Keratinocyte (primary cell): ENCODE results near the gene TPRN. TPM values are rescaled to one million over a fixed set of nuclear protein-coding genes. Genes with fewer than 3 reads are reported as not detected.

ENCODE experiments used
- DNase-seq: peaks from one replicate; pipeline ENCODE4 v3.0.0-alpha.2; 2011; ENCODE audit warnings: low read depth, missing footprints, low spot score
- FAIRE-seq: peaks from 2 replicates; lab custom pipeline; 2011; peaks lifted over from hg19 to GRCh38; lab: Jason Lieb, UNC
- H2AFZ ChIP-seq: 2 replicates; pipeline ENCODE4 v1.6.0; 2012; ENCODE audit warnings: low read length, control low read depth, inconsistent platforms; ENCODE audit not compliant: control insufficient read depth
- H3K27ac ChIP-seq: 2 replicates; pipeline ENCODE4 v1.5.1; 2011; ENCODE audit warnings: low read length; ENCODE audit not compliant: control insufficient read depth, insufficient read depth
- H3K27me3 ChIP-seq: 3 replicates; pipeline ENCODE4 v1.6.0; 2011; ENCODE audit warnings: low read length; ENCODE audit not compliant: control insufficient read depth, insufficient read depth; ENCODE audit errors: extremely low read depth
- H3K36me3 ChIP-seq, 2 experiments: 2 replicates in 1 of 2; 3 replicates in 1 of 2; pipeline ENCODE4 v1.5.1; 2011; ENCODE audit warnings: low read length in 2 of 2, mild to moderate bottlenecking in 1 of 2; ENCODE audit not compliant: control insufficient read depth in 2 of 2, insufficient read depth in 2 of 2; ENCODE audit errors: extremely low read depth in 1 of 2
- H3K4me1 ChIP-seq: 3 replicates; pipeline ENCODE4 v1.5.1; 2011; ENCODE audit warnings: low read length; ENCODE audit not compliant: control insufficient read depth, insufficient read depth; ENCODE audit errors: extremely low read depth
- H3K4me2 ChIP-seq: 3 replicates; pipeline ENCODE4 v1.6.0; 2011; ENCODE audit warnings: low read depth, low read length; ENCODE audit not compliant: control insufficient read depth, insufficient read depth; ENCODE audit errors: extremely low read depth
- H3K4me3 ChIP-seq, 3 experiments: fragments of 200-600 bp in 1 of 3; sonication (generic) in 1 of 3; 2 replicates in 2 of 3; 3 replicates in 1 of 3; pipeline ENCODE4 v1.5.1; 2011 to 2016; ENCODE audit warnings: low read length in 3 of 3, mild to moderate bottlenecking in 3 of 3, control low read depth in 2 of 3, inconsistent platforms in 1 of 3, low read depth in 1 of 3, mixed read lengths in 1 of 3, mixed run types in 1 of 3, moderate library complexity in 1 of 3; ENCODE audit not compliant: control insufficient read depth in 2 of 3, insufficient read depth in 2 of 3; ENCODE audit errors: extremely low read depth in 1 of 3
- H3K79me2 ChIP-seq: 2 replicates; pipeline ENCODE4 v1.6.0; 2012; ENCODE audit warnings: low read length; ENCODE audit not compliant: control insufficient read depth, insufficient read depth
- H3K9ac ChIP-seq: 3 replicates; pipeline ENCODE4 v1.6.0; 2011; ENCODE audit warnings: low read length; ENCODE audit not compliant: control insufficient read depth, insufficient read depth; ENCODE audit errors: extremely low read depth
- H3K9me1 ChIP-seq: 3 replicates; pipeline ENCODE4 v1.6.0; 2011; ENCODE audit warnings: low read length; ENCODE audit not compliant: control insufficient read depth, insufficient read depth; ENCODE audit errors: extremely low read depth
- H3K9me3 ChIP-seq: 2 replicates; pipeline ENCODE4 v1.5.1; 2012; ENCODE audit warnings: low read depth, low read length; ENCODE audit not compliant: control insufficient read depth
- H4K20me1 ChIP-seq: 3 replicates; pipeline ENCODE4 v1.6.0; 2011; ENCODE audit warnings: low read length; ENCODE audit not compliant: control insufficient read depth, insufficient read depth; ENCODE audit errors: extremely low read depth
- EZH2 ChIP-seq: IDR thresholded peaks from one replicate; pipeline ENCODE4 v1.6.1; 2012; ENCODE audit warnings: inconsistent platforms, mild to moderate bottlenecking, low read length, moderate library complexity
- dilution Hi-C: fragments of 300-500 bp; cut with MboI; formaldehyde crosslinking; loops from one replicate; pipeline ENCODE4 v1.7.0; 2020; ENCODE audit warnings: low sequenced_read_pairs; ENCODE audit not compliant: extremely low pct_ligation_motif_present
- polyA minus RNA-seq, 3 experiments: library from RNA; depleted of rRNA, polyadenylated mRNA; stranded (reverse); fragments of >200 nt; gene quantifications; 1 replicate in 1 of 3; 2 replicates in 1 of 3; 3 replicates in 1 of 3; pipeline ENCODE4 v1.2.3, GENCODE V29; 2011
- polyA plus RNA-seq, 5 experiments: library from polyadenylated mRNA; depleted of rRNA in 3 of 5; stranded (reverse) in 3 of 5; stranded (forward) in 1 of 5; unstranded in 1 of 5; fragments of >200 nt; gene quantifications; 1 replicate in 1 of 5; 2 replicates in 3 of 5; 3 replicates in 1 of 5; pipeline versions ENCODE4 v1.2.1 to v1.2.3, GENCODE V29; 2011 to 2012; ENCODE audit warnings: missing spikeins in 2 of 5, low read depth in 1 of 5, low replicate concordance in 1 of 5
- TF ChIP-seq, protein P1 (sequence below), 3 experiments: IDR thresholded peaks in 1 of 3; conservative IDR thresholded peaks in 1 of 3; optimal IDR thresholded peaks in 1 of 3; 2 replicates in 2 of 3; 3 replicates in 1 of 3; pipeline versions ENCODE3 to v1.5.1; 2011; ENCODE audit warnings: low read length in 3 of 3, mild to moderate bottlenecking in 3 of 3, moderate library complexity in 2 of 3, control low read depth in 1 of 3, inconsistent platforms in 1 of 3; ENCODE audit not compliant: insufficient read depth in 2 of 3; ENCODE audit errors: extremely low read depth in 1 of 3

Gene TPRN, protein sequence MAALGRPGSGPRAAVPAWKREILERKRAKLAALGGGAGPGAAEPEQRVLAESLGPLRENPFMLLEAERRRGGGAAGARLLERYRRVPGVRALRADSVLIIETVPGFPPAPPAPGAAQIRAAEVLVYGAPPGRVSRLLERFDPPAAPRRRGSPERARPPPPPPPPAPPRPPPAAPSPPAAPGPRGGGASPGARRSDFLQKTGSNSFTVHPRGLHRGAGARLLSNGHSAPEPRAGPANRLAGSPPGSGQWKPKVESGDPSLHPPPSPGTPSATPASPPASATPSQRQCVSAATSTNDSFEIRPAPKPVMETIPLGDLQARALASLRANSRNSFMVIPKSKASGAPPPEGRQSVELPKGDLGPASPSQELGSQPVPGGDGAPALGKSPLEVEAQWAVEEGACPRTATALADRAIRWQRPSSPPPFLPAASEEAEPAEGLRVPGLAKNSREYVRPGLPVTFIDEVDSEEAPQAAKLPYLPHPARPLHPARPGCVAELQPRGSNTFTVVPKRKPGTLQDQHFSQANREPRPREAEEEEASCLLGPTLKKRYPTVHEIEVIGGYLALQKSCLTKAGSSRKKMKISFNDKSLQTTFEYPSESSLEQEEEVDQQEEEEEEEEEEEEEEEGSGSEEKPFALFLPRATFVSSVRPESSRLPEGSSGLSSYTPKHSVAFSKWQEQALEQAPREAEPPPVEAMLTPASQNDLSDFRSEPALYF
- polyA plus RNA-seq (1.1 to 2.2 TPM (median 1.6 TPM) in 3 replicates), polyA minus RNA-seq (1.0 to 2.9 TPM (median 1.4 TPM) in 3 replicates)
- polyA plus RNA-seq (2011; ENCODE audit: low read depth): 0.76 TPM
- polyA plus RNA-seq (2011; cell fraction: cytosol; rRNA removed): 0.91 and 2.2 TPM in 2 replicates
- 1.7 and 2.6 TPM in 2 replicates for polyA plus RNA-seq (2011; cell fraction: nucleus; rRNA removed)
- 3.6 and 6.3 TPM in 2 replicates for polyA plus RNA-seq (2012; ENCODE audit: low replicate concordance)
- 4.2 TPM for polyA minus RNA-seq (2011; cell fraction: cytosol; rRNA and poly(A)+ RNA removed)
- polyA minus RNA-seq (2011; cell fraction: nucleus; rRNA and poly(A)+ RNA removed): 2.1 and 2.2 TPM in 2 replicates

DNA sequence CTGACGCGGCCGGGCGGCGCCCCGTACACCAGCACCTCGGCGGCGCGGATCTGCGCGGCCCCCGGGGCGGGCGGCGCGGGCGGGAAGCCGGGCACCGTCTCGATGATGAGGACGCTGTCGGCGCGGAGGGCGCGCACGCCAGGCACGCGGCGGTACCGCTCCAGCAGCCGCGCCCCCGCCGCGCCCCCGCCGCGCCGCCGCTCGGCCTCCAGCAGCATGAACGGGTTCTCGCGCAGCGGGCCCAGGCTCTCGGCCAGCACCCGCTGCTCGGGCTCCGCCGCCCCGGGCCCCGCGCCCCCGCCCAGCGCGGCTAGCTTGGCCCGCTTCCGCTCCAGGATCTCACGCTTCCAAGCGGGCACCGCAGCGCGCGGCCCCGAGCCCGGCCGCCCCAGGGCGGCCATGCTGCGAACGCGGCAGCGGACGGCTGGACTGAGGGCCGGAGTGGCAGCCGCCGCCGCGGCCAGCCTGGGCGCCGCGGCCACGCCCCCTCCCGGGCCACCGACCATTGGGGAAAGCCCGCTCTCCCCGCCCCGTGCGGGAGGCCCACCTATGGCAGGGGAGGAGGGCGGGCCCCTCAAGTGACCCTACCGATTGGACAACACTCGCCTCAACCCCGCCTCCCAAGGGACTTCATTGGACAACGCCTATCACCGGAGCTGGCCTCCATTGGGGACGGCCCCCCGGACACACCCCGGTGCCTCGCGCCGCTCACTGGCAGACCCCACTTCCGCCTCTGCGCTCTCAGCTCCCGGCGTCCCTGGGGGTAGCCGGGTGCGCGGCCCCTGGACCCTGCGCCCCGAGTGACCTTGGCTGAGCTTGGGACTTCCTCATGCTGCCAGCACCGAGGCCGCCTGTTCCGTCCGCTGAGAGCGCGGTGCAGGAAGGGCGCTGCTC is at the start of gene TPRN:
Gene TPRN (minus strand): TSS at position 431 of the 894 bp plus-strand sequence. CDS start 30 bp downstream, at position 401.
- dilution Hi-C loops: no loop called here
- Histone ChIP-seq H3K79me2 (peaks cover 33% of the 10 kb centered on the region), H3K9me1 (no peaks in the 10 kb centered on the region), H3K36me3 (no peaks in the 10 kb centered on the region), H4K20me1 (peaks cover 5% of the 10 kb centered on the region), H3K27me3 (no peaks in the 10 kb centered on the region), H3K27ac (peak within 1 kb of the TSS; percentile 47), H3K4me3 (peak within 1 kb of the TSS; percentile 64 to 81 (median 71)), H2AFZ (peak within 1 kb of the TSS; percentile 71), H3K4me1 (peaks cover 38% of the 10 kb centered on the region), H3K9me3 (no peaks in the 10 kb centered on the region), H3K9ac (peak within 1 kb of the TSS; percentile 77), H3K4me2 (peak within 1 kb of the TSS; percentile 93)
- FAIRE-seq: peak; percentile 71
- no peak for TF ChIP-seq EZH2
- TF ChIP-seq, protein P1, sequence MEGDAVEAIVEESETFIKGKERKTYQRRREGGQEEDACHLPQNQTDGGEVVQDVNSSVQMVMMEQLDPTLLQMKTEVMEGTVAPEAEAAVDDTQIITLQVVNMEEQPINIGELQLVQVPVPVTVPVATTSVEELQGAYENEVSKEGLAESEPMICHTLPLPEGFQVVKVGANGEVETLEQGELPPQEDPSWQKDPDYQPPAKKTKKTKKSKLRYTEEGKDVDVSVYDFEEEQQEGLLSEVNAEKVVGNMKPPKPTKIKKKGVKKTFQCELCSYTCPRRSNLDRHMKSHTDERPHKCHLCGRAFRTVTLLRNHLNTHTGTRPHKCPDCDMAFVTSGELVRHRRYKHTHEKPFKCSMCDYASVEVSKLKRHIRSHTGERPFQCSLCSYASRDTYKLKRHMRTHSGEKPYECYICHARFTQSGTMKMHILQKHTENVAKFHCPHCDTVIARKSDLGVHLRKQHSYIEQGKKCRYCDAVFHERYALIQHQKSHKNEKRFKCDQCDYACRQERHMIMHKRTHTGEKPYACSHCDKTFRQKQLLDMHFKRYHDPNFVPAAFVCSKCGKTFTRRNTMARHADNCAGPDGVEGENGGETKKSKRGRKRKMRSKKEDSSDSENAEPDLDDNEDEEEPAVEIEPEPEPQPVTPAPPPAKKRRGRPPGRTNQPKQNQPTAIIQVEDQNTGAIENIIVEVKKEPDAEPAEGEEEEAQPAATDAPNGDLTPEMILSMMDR (optimal IDR thresholded peaks at IDR 0.05 in 1 of 3, IDR thresholded peaks at IDR 0.05 in 1 of 3, conservative IDR thresholded peaks at IDR 0.05 in 1 of 3; ENCODE audit: extremely low read depth in 1 of 3, insufficient read depth in 2 of 3, low read length in 3 of 3): no peak
- DNase-seq: peak; percentile 94

DNA sequence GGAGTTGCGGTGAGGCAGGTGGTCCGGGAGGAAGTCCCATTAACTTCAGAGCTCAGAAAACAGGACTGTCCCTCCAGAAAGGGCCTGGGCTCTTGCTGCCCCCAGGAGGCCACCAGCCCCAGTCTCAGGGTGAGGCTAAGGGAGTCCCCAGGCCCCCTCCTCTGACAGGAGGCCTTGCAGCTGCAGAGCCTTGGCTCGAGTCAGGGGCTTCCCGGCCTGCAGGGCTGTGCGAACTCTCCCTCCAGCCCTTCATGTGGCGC is 47.3 kb upstream of the TPRN start:
- TF ChIP-seq EZH2: no peak
- TF ChIP-seq, protein P1 (optimal IDR thresholded peaks at IDR 0.05 in 1 of 3, IDR thresholded peaks at IDR 0.05 in 1 of 3, conservative IDR thresholded peaks at IDR 0.05 in 1 of 3; ENCODE audit: extremely low read depth in 1 of 3, insufficient read depth in 2 of 3, low read length in 3 of 3): no peak
- peaks cover 15% of the 10 kb centered on the region for H4K20me1 ChIP-seq
- FAIRE-seq (no peak), DNase-seq (no peak)
- H3K27ac ChIP-seq: no peak overlapping the region
- dilution Hi-C loops: no loop called here
- H3K36me3 ChIP-seq: peaks cover 3 to 12% of the 10 kb centered on the region in 2 experiments
- H3K4me2 ChIP-seq: no peak overlapping the region
- no peak overlapping the region for H2AFZ ChIP-seq
- H3K79me2 ChIP-seq: peaks cover 11% of the 10 kb centered on the region
- no peak overlapping the region for H3K9ac ChIP-seq
- H3K9me3 ChIP-seq: no peaks in the 10 kb centered on the region
- no peak overlapping the region for H3K4me3 ChIP-seq
- peaks cover 3% of the 10 kb centered on the region for H3K9me1 ChIP-seq
- H3K4me1 ChIP-seq: peaks cover 25% of the 10 kb centered on the region
- H3K27me3 ChIP-seq: no peaks in the 10 kb centered on the region
